Activated effector memory CD4-positive, alpha-beta T cell treated with anti-CD3 and anti-CD28 coated beads, Interleukin-2, amount 50 U/mL, for 16 hours (primary cell): ENCODE measurements around the gene THBS4.

Experiments used
- DNase-seq: peaks from one replicate; pipeline ENCODE4 v3.0.0-alpha.2; 2020

THBS4 gene

GRCh38 chr5:80034962-80035821, at the start of gene THBS4:
THBS4 (plus strand) TSS chr5:80035348; CDS start chr5:80035538, 190 bp downstream.
- DNase-seq, result no peak

GRCh38 chr5:79986260-79986659, 48.9 kb upstream of the THBS4 start:
- no peak for DNase-seq

GRCh38 chr5:79990205-79990597, 44.9 kb upstream of the THBS4 start:
- DNase-seq, result no peak

GRCh38 chr5:79990598-79991507, 44.3 kb upstream of the THBS4 start, which contains the start of gene MTX3:
MTX3 (minus strand) TSS chr5:79991262; CDS start chr5:79991238, 24 bp downstream.
- peak; percentile 95 for DNase-seq

GRCh38 chr5:79992891-79993657, 42.1 kb upstream of the THBS4 start:
- DNase-seq, result no peak

GRCh38 chr5:79999722-80000121, 35.4 kb upstream of the THBS4 start:
- no peak for DNase-seq

GRCh38 chr5:80002677-80003076, 32.5 kb upstream of the THBS4 start:
- no peak for DNase-seq

GRCh38 chr5:80008995-80009765, 26.0 kb upstream of the THBS4 start:
- DNase-seq, result no peak

GRCh38 chr5:80010754-80011392, 24.3 kb upstream of the THBS4 start:
- no peak for DNase-seq

GRCh38 chr5:80025069-80025468, 10.1 kb upstream of the THBS4 start:
- no peak for DNase-seq

- no peak for DNase-seq
These were observed 8.3 kb upstream of the THBS4 start for GRCh38 chr5:80026841-80027240.

- DNase-seq, result no peak
These were observed 4.0 kb upstream of the THBS4 start for GRCh38 chr5:80031109-80031508.

- DNase-seq, result no peak
These were observed 1.6 kb upstream of the THBS4 start for GRCh38 chr5:80033513-80033912.

GRCh38 chr5:80034559-80034958, 589 bp upstream of the THBS4 start:
- DNase-seq, result no peak

- DNase-seq, result no peak
These were observed 691 bp downstream of the THBS4 start for GRCh38 chr5:80035839-80036238.

- DNase-seq, result no peak
These were observed 1.5 kb downstream of the THBS4 start for GRCh38 chr5:80036615-80037014.

- DNase-seq, result no peak
These were observed 2.2 kb downstream of the THBS4 start for GRCh38 chr5:80037366-80037765.

- DNase-seq, result no peak
These were observed 4.5 kb downstream of the THBS4 start for GRCh38 chr5:80039650-80040049.

GRCh38 chr5:80041527-80041926, 6.4 kb downstream of the THBS4 start:
- no peak for DNase-seq

GRCh38 chr5:80042330-80042729, 7.2 kb downstream of the THBS4 start:
- no peak for DNase-seq

GRCh38 chr5:80043187-80043586, 8.0 kb downstream of the THBS4 start:
- no peak for DNase-seq
